ENCODE results near the gene GGCX. TPM values are rescaled to one million over a fixed set of nuclear protein-coding genes. Genes with fewer than 3 reads are reported as not detected.

The GGCX gene
- total RNA-seq, 2 donors from 2014 or later = 74.5 to 89.5 TPM

DNA sequence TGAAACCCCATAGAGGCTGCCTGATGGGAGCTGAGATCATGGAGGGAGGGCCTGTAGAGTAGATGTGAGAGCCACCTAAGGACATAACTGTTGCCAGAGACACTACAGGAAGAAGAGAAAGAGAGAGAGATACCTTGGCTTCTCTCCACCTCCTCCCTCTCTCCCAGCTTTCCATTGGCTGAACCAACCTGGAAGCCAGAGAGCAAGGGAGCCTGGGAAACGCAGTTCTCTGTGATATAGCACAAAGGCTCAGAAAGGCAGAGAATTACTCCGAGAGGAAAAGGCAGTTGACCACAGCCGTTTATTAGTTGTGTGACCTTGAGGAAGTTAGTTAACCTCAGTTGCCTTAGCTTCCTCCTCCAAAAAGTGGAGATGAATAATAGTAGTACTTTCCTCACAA lies 60.0 kb downstream of the GGCX start:
- Mint-ChIP-seq H3K36me3 (ENCODE audit: low read depth) (no peaks in the 10 kb centered on the region), H3K4me1 (peaks cover 13% of the 10 kb centered on the region), H3K4me3 (no peak overlapping the region), H3K9me3 (peaks cover 3% of the 10 kb centered on the region), H3K27me3 (ENCODE audit: insufficient read depth) (peaks cover 2% of the 10 kb centered on the region), H3K27ac (no peak overlapping the region)
- H3K4me1 ChIP-seq (ENCODE audit: control insufficient read depth, insufficient read depth, low read length) = no peaks in the 10 kb centered on the region
- TF ChIP-seq, protein P1, sequence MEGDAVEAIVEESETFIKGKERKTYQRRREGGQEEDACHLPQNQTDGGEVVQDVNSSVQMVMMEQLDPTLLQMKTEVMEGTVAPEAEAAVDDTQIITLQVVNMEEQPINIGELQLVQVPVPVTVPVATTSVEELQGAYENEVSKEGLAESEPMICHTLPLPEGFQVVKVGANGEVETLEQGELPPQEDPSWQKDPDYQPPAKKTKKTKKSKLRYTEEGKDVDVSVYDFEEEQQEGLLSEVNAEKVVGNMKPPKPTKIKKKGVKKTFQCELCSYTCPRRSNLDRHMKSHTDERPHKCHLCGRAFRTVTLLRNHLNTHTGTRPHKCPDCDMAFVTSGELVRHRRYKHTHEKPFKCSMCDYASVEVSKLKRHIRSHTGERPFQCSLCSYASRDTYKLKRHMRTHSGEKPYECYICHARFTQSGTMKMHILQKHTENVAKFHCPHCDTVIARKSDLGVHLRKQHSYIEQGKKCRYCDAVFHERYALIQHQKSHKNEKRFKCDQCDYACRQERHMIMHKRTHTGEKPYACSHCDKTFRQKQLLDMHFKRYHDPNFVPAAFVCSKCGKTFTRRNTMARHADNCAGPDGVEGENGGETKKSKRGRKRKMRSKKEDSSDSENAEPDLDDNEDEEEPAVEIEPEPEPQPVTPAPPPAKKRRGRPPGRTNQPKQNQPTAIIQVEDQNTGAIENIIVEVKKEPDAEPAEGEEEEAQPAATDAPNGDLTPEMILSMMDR (conservative IDR thresholded peaks at IDR 0.05) = no peak
- peak; percentile 65 for DNase-seq
- H3K36me3 ChIP-seq (ENCODE audit: control insufficient read depth, insufficient read depth, low read length) = no peaks in the 10 kb centered on the region
- no peak overlapping the region for H3K9ac ChIP-seq (ENCODE audit: extremely low read depth, low read length, poor library complexity, severe bottlenecking)
- H3K4me3 ChIP-seq (ENCODE audit: low read length) = no peak overlapping the region
- WGBS, 2 experiments (ENCODE audit: insufficient coverage in 1 of 2, insufficient read length in 1 of 2) = 87 to 88% methylated on average over 1 to 3 of the region's 3 CpGs
- H3K27me3 ChIP-seq (ENCODE audit: control insufficient read depth, insufficient read depth, low read length, poor library complexity, severe bottlenecking) = no peaks in the 10 kb centered on the region
- no peaks in the 10 kb centered on the region for H3K9me3 ChIP-seq (ENCODE audit: control insufficient read depth, low read length)
- no peak overlapping the region for H3K27ac ChIP-seq (ENCODE audit: low read depth, low read length)

DNA sequence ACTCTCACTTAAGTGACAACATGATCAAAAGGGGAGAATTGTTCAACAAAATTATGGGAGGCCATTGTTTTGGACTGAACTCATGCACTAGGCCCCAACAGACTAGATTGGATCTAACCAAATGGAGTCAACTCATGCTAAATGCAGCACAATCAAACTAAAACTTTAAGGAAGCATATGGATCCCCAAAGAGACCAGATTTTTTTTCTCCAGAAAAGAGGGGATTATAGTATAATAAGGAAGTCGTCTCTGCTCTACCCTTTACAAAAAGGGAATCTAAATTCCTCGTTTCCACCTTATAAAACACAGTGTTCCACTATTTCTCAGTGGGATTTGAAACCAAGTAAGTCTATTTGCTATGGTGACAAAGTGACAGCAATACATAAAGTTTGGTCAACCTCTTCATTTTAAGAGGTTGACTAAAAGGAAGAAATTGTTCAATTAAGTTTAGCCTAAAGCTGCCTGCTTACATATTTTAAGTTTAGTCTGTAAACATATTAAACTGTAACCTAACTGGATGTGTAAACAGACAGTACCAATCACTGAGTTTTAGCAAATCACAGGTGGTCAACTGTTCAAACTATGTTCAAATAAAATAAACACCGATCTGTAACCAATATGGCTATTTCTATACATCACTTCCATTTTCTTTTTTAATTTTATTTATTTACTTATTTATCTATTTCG lies 63.2 kb downstream of the GGCX start:
- no peak overlapping the region for H3K9ac ChIP-seq (ENCODE audit: extremely low read depth, low read length, poor library complexity, severe bottlenecking)
- Mint-ChIP-seq H3K4me1 (peaks cover 9% of the 10 kb centered on the region), H3K27me3 (ENCODE audit: insufficient read depth) (no peaks in the 10 kb centered on the region), H3K9me3 (peaks cover 3% of the 10 kb centered on the region), H3K36me3 (ENCODE audit: low read depth) (no peaks in the 10 kb centered on the region), H3K27ac (no peak overlapping the region), H3K4me3 (no peak overlapping the region)
- no peaks in the 10 kb centered on the region for H3K36me3 ChIP-seq (ENCODE audit: control insufficient read depth, insufficient read depth, low read length)
- 95 to 100% methylated on average over 1 to 4 of the region's 4 CpGs for WGBS, 2 experiments (ENCODE audit: insufficient coverage in 1 of 2, insufficient read length in 1 of 2)
- H3K4me1 ChIP-seq (ENCODE audit: control insufficient read depth, insufficient read depth, low read length) = no peaks in the 10 kb centered on the region
- H3K27me3 ChIP-seq (ENCODE audit: control insufficient read depth, insufficient read depth, low read length, poor library complexity, severe bottlenecking) = no peaks in the 10 kb centered on the region
- DNase-seq = no peak
- TF ChIP-seq, protein P1 (conservative IDR thresholded peaks at IDR 0.05) = no peak
- H3K27ac ChIP-seq (ENCODE audit: low read depth, low read length) = no peak overlapping the region
- H3K9me3 ChIP-seq (ENCODE audit: control insufficient read depth, low read length) = no peaks in the 10 kb centered on the region
- no peak overlapping the region for H3K4me3 ChIP-seq (ENCODE audit: low read length)

- Mint-ChIP-seq H3K9me3 (peaks cover 3% of the 10 kb centered on the region), H3K36me3 (ENCODE audit: low read depth) (no peaks in the 10 kb centered on the region), H3K27ac (no peak overlapping the region), H3K4me1 (peaks cover 9% of the 10 kb centered on the region), H3K27me3 (ENCODE audit: insufficient read depth) (no peaks in the 10 kb centered on the region), H3K4me3 (no peak overlapping the region)
- Histone ChIP-seq H3K4me1 (ENCODE audit: control insufficient read depth, insufficient read depth, low read length) (no peaks in the 10 kb centered on the region), H3K9ac (ENCODE audit: extremely low read depth, low read length, poor library complexity, severe bottlenecking) (no peak overlapping the region), H3K4me3 (ENCODE audit: low read length) (no peak overlapping the region), H3K9me3 (ENCODE audit: control insufficient read depth, low read length) (no peaks in the 10 kb centered on the region), H3K27ac (ENCODE audit: low read depth, low read length) (no peak overlapping the region), H3K36me3 (ENCODE audit: control insufficient read depth, insufficient read depth, low read length) (no peaks in the 10 kb centered on the region), H3K27me3 (ENCODE audit: control insufficient read depth, insufficient read depth, low read length, poor library complexity, severe bottlenecking) (no peaks in the 10 kb centered on the region)
- TF ChIP-seq, protein P1 (conservative IDR thresholded peaks at IDR 0.05) = no peak
- WGBS, 2 experiments (ENCODE audit: insufficient coverage in 1 of 2, insufficient read length in 1 of 2) = 92% methylated on average over 1 of the region's 1 CpG; no CpG with 5 or more reads in 1 of the 2 experiments
- DNase-seq = no peak
These were observed 64.9 kb downstream of the GGCX start for GRCh38 chr2:85496436-85496835.

Other genes starting within 250 kb of the GGCX start
- 10 to 100 TPM; 58.6 to 67.0 TPM for gene TGOLN2, start 233.5 kb downstream of the GGCX start, total RNA-seq
- gene RETSAT, start 207.0 kb downstream of the GGCX start, total RNA-seq = 10 to 100 TPM; 12.7 to 19.7 TPM
- gene ELMOD3, start 206.7 kb downstream of the GGCX start, total RNA-seq = 10 to 100 TPM; 12.4 to 18.9 TPM
- 100 to 1,000 TPM; 104 to 119 TPM for gene CAPG, start 151.1 kb downstream of the GGCX start, total RNA-seq
- 1 to 10 TPM in 1 of 2 donors, under 1 TPM in 1; 0.68 to 1.1 TPM for gene SH2D6, start 142.8 kb downstream of the GGCX start, total RNA-seq
- 100 to 1,000 TPM; 171 to 267 TPM for gene MAT2A, start 22.3 kb downstream of the GGCX start, total RNA-seq
- gene VAMP8, start 16.1 kb upstream of the GGCX start, total RNA-seq = 100 to 1,000 TPM in 1 of 2 donors, 10 to 100 TPM in 1; 80.4 to 146 TPM
- 10 to 100 TPM in 1 of 2 donors, 1 to 10 TPM in 1; 6.3 to 13.9 TPM for gene VAMP5, start 22.9 kb upstream of the GGCX start, total RNA-seq
- gene RNF181, start 34.3 kb upstream of the GGCX start, total RNA-seq = 100 to 1,000 TPM; 113 to 118 TPM
- 10 to 100 TPM; 23.8 to 32.2 TPM for gene TMEM150A, start 41.2 kb upstream of the GGCX start, total RNA-seq
- 10 to 100 TPM; 63.2 to 66.5 TPM for gene C2orf68, start 50.6 kb upstream of the GGCX start, total RNA-seq
- gene USP39, start 54.7 kb upstream of the GGCX start, total RNA-seq = 100 to 1,000 TPM in 1 of 2 donors, 10 to 100 TPM in 1; 75.7 to 102 TPM
- not detected for gene SFTPB, start 106.7 kb upstream of the GGCX start, total RNA-seq
- gene GNLY, start 132.9 kb upstream of the GGCX start, total RNA-seq = not detected
- gene ATOH8, start 192.5 kb upstream of the GGCX start, total RNA-seq = 1 to 10 TPM; 1.3 to 1.6 TPM